ENCODE results near the gene LILRA1.
"Not testable (repeated sequence)": the region's sequence is repeated elsewhere in the genome, so short reads cannot be mapped to it uniquely, and the experiment has no call there.

LILRA1 gene

GRCh38 chr19:54593445-54593844 is at the start of gene LILRA1:
Gene LILRA1 (plus strand): TSS chr19:54593632. CDS start chr19:54594245, 613 bp downstream.
- H3K4me3 ChIP-seq (ENCODE audit: low read length) = not testable (repeated sequence)

GRCh38 chr19:54548806-54549205 is 44.6 kb upstream of the LILRA1 start:
- no peak overlapping the region for H3K4me3 ChIP-seq (ENCODE audit: low read length)
- no peak for TF ChIP-seq ZNF274 (IDR thresholded peaks at IDR 0.05; ENCODE audit: low read depth, low read length)

DNA sequence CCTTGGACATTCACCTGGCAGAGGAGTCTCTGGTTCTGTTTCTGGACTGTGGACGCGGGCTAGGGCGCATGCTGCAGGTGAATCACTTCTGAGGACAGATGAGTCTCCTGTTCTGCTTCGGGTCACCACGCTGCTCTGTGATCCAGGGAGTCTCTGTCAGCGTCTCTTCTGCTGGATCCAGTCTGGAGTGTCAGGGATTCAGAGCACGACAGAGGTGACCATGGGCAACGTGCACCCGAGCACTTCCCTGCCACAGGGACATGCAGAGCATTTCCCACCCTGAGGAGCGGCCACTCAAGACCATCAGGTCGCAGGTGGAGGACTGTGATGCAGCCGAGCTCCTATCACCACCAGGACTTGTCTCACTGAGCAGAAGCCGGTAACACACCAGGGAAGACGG is 44.2 kb upstream of the LILRA1 start:
- no peak for TF ChIP-seq ZNF274 (IDR thresholded peaks at IDR 0.05; ENCODE audit: low read depth, low read length)

DNA sequence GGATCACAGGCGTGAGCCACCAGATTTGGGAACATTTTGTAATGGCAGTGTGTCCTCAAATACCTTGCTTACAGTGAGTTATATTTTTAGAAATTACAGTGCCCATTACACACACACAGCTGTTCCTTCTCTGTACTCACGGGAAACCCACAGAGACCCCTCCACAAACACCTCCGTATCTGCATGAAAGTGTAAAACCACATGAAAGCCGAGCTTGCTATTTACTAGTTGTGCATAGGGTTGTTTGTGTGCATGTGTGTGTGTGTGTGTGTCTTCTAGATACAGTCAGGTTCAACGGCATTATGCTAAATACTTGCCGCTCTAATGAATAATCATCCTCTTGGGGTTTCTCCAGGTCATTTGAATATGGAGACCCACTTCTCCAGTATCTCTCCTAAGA is 42.1 kb upstream of the LILRA1 start:
- no peak for TF ChIP-seq ZNF274 (IDR thresholded peaks at IDR 0.05; ENCODE audit: low read depth, low read length)
- H3K4me3 ChIP-seq (ENCODE audit: low read length) = no peak overlapping the region

More for the DNA sequence above, 44.2 kb upstream of the LILRA1 start:
- no peak overlapping the region for H3K4me3 ChIP-seq (ENCODE audit: low read length)

DNA sequence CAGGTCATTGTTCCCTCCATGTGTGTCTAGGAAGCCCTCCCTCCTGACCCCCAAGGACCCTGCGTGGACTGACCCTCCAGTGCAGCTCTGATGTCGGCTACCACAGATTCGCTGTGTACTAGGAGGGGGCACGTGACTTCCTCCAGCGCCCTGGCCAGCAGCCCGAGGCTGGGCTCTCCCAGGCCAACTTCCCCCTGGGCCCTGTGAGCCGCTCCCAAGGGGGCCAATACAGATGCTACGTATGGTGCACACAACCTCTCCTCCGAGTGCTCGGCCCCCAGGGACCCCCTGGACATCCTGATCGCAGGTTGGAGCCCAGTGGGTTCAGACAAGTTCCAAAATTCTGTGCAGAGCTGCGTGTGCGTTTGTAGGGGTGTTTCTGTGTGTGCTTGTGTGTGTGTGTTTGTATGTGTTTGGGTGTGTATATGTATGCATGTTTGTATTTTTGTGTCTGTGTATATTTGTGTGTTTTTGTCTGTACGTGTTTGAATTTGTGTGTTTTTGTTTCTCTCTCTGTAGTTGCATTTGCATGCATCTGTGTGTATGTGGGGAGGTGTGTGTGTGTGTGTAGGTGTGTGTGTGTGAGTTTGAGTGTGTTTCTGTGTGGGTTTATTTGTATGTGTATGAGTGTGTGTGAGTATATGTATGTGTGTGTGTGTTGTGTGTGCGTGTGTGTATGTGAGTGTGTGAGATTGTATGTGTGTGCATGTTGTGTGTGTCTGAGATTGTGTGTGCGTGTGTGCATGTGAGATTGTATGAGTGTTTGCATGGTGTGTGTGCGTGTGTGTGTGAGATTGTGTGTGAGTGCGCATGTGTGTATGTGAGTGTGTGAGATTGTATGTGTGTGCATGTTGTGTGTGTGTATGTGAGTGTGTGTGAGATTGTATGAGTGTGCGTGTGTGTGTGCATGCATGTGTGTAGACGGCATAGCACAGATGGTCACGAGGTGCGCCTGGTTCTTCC is 41.2 kb upstream of the LILRA1 start:
- peak overlapping the region; percentile 35; the same call in 1 of the 2 replicates for H3K4me3 ChIP-seq (ENCODE audit: low read length)
- no peak for TF ChIP-seq ZNF274 (IDR thresholded peaks at IDR 0.05; ENCODE audit: low read depth, low read length)

DNA sequence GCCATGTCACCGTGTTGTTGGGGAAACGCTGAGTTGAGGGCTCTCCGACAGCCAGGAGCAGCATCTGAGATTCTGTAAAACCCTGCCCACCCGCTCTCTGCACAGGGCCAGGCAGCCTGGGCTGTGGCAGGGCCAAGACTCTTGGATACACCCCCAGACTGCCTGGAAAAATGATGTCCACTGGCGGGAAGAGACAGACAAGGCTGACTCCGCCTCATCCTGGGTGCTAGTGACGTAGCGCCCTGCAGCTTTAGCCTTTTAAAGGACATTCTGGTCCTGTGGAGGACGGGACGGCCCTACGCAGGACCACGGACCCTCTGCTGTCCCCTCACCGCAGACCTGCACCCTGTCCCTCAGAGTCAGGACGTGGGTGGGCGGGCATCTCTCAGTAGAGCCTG is 40.5 kb upstream of the LILRA1 start:
- no peak overlapping the region for H3K4me3 ChIP-seq (ENCODE audit: low read length)
- TF ChIP-seq ZNF274 (IDR thresholded peaks at IDR 0.05; ENCODE audit: low read depth, low read length) = no peak

- TF ChIP-seq ZNF274 (IDR thresholded peaks at IDR 0.05; ENCODE audit: low read depth, low read length) = no peak
- H3K4me3 ChIP-seq (ENCODE audit: low read length) = no peak overlapping the region
Measured at GRCh38 chr19:54554006-54554405, 39.4 kb upstream of the LILRA1 start.

DNA sequence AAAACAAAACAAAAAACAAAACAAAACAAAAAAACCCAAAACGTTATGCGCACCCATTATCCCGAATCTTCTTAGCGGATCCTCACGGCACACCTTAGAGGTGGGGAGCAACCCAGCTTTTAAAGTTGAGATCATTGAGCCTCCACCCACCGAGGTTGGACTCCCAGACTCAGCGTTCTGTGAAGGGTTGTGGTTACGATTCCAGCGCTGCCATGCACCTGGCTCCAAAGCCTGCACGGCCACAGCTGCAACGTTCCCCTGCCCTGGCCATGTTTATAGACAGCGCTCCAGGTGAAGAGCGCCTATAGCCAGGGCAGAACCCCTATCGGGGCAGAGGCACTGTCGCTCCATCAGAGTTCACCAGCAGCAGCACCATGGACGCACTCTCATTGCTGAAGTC is 38.5 kb upstream of the LILRA1 start:
- no peak for TF ChIP-seq ZNF274 (IDR thresholded peaks at IDR 0.05; ENCODE audit: low read depth, low read length)
- H3K4me3 ChIP-seq (ENCODE audit: low read length) = no peak overlapping the region

GRCh38 chr19:54556194-54556593 is 37.2 kb upstream of the LILRA1 start:
- no peak for TF ChIP-seq ZNF274 (IDR thresholded peaks at IDR 0.05; ENCODE audit: low read depth, low read length)
- H3K4me3 ChIP-seq (ENCODE audit: low read length) = no peak overlapping the region

DNA sequence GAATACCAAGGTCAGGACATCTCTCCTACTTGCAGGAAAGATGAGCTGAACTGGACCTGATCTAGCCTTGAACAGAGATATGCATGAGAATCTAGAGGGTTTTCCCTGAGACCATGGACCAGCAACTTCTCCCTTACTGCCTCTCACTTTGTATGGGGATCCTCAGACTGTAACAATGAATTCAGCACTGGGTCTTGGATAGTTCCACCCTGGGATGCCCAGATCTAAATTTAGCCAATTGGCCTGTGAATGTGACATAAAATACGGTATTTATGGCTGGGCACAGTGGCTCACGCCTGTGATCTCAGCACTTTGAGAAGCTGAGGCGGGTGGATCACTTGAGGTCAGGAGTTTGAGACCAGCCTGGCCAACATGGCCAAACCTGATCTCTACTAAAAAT is 35.1 kb upstream of the LILRA1 start:
- no peak for TF ChIP-seq ZNF274 (IDR thresholded peaks at IDR 0.05; ENCODE audit: low read depth, low read length)
- H3K4me3 ChIP-seq (ENCODE audit: low read length) = no peak overlapping the region

GRCh38 chr19:54560881-54561385 is 32.5 kb upstream of the LILRA1 start:
- TF ChIP-seq ZNF274 (IDR thresholded peaks at IDR 0.05; ENCODE audit: low read depth, low read length) = no peak
- H3K4me3 ChIP-seq (ENCODE audit: low read length) = no peak overlapping the region

GRCh38 chr19:54561840-54562239 is 31.6 kb upstream of the LILRA1 start:
- peak overlapping the region; percentile 12; the same call in 1 of the 2 replicates for H3K4me3 ChIP-seq (ENCODE audit: low read length)
- TF ChIP-seq ZNF274 (IDR thresholded peaks at IDR 0.05; ENCODE audit: low read depth, low read length) = no peak

GRCh38 chr19:54563206-54563605 is 30.2 kb upstream of the LILRA1 start:
- not testable (repeated sequence) for H3K4me3 ChIP-seq (ENCODE audit: low read length)

DNA sequence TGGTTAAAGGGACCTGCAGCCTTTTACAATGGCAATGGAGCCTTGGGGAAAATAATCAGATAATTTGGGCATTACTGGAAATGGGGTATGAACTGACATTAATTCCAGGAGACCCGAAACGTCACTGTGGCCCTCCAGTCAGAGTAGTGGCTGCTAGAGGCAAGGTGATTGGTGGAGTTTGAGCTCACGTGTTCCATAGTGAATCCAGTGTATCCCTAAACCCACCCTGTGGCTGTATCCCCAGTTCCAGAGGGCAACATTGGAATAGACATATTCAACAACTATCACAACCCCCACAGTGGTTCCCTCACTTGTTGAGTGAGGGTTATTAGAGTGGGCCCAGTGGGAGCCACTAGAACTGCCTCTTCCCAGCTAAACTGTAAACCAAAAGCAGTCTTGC is 23.1 kb upstream of the LILRA1 start:
- H3K4me3 ChIP-seq (ENCODE audit: low read length) = no peak overlapping the region
- TF ChIP-seq ZNF274 (IDR thresholded peaks at IDR 0.05; ENCODE audit: low read depth, low read length) = no peak

- not testable (repeated sequence) for H3K4me3 ChIP-seq (ENCODE audit: low read length)
Measured at GRCh38 chr19:54571715-54572615, 21.5 kb upstream of the LILRA1 start.

All from GM08714 (cell line).